HS-27A (cell line): ENCODE results near the gene ST7L.
"Not testable (repeated sequence)": the region's sequence is repeated elsewhere in the genome, so short reads cannot be mapped to it uniquely, and the experiment has no call there.

Experiments used
- DNase-seq: peaks from one replicate; pipeline ENCODE4 v3.0.0-alpha.2; 2012; ENCODE audit warnings: low read depth, missing footprints

Gene ST7L

GRCh38 chr1:112492076-112492475 is 126.9 kb downstream of the ST7L start:
- no peak for DNase-seq

- no peak for DNase-seq
These were observed 130.8 kb downstream of the ST7L start for GRCh38 chr1:112488141-112488540.

- DNase-seq = not testable (repeated sequence)
These were observed 131.3 kb downstream of the ST7L start for GRCh38 chr1:112487686-112488085.

DNA sequence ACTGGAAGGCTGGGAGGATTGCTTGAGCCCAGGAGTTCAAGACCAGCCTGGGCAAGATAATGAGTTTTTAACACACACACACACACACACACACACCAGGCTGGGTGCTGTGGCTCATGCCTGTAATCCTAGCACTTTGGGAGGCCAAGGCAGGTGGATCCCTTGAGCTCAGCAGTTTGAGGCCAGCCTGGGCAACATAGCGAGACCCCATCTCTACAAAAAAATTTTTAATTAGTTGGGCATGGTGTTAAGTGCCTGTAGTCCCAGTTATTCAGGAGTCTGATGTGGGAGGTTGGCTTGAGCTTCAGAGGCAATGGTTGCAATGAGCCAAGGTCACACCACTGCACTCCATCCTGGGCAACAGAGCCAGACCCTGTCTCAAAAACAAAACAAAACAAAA is 132.9 kb downstream of the ST7L start:
- not testable (repeated sequence) for DNase-seq

DNA sequence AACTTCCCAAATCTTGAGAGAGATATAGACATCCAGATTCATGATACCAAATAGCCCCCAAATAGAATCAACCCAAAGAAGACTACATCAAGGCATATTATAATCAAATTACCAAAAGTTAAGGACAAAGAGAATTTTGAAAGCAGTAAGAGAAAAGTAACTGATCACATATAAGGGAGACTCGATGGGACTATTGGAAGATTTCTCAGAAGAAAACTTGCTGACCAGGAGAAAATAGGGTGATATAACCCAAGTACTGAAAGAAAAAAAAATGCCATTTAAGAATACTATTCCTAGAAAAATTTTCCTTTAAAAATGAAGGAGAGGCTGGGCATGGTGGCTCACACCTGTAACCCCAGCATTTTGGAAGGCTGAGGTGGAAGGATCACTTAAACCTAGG is 140.6 kb downstream of the ST7L start:
- no peak for DNase-seq

- DNase-seq = no peak
These were observed 141.4 kb downstream of the ST7L start for GRCh38 chr1:112477550-112477949.
